IMR-90 (cell line): ENCODE data around the gene FGGY.

Source experiments
- BHLHE40 ChIP-seq: fragments of 150-350 bp; IDR thresholded peaks from 2 replicates; pipeline ENCODE4 v1.6.1; 2016; ENCODE audit warnings: mild to moderate bottlenecking, low read depth, low read length
- CEBPB ChIP-seq: IDR thresholded peaks from 2 replicates; pipeline ENCODE4 v1.6.1; 2012; ENCODE audit warnings: low read depth, low read length, improper control_type of control experiment
- FOS ChIP-seq: fragments of 150-350 bp; IDR thresholded peaks from 2 replicates; pipeline ENCODE4 v1.6.1; 2016; ENCODE audit warnings: low read depth, low read length
- MXI1 ChIP-seq: IDR thresholded peaks from 2 replicates; pipeline ENCODE4 v1.6.1; 2012; ENCODE audit warnings: low read depth, mild to moderate bottlenecking, low read length, moderate library complexity, borderline replicate concordance
- NFE2L2 ChIP-seq: fragments of 150-350 bp; IDR thresholded peaks from 2 replicates; pipeline ENCODE4 v1.6.1; 2016; ENCODE audit warnings: low read depth, mild to moderate bottlenecking, low read length
- POLR2A ChIP-seq: IDR thresholded peaks from 2 replicates; pipeline ENCODE4 v1.6.1; 2012; ENCODE audit warnings: mild to moderate bottlenecking, low read depth, low read length
- RAD21 ChIP-seq: IDR thresholded peaks from 2 replicates; pipeline ENCODE4 v1.6.1; 2012; ENCODE audit warnings: low read length, improper control_type of control experiment
- RCOR1 ChIP-seq: IDR thresholded peaks from 2 replicates; pipeline ENCODE4 v1.6.1; 2012; ENCODE audit warnings: mild to moderate bottlenecking, low read length, improper control_type of control experiment; ENCODE audit not compliant: insufficient replicate concordance
- SMC3 ChIP-seq: fragments of 150-350 bp; IDR thresholded peaks from 2 replicates; pipeline ENCODE4 v1.6.1; 2016; ENCODE audit warnings: low read depth, mild to moderate bottlenecking, antibody characterized with exemption, low read length, moderate library complexity
- TF ChIP-seq, protein P1 (sequence below): conservative IDR thresholded peaks from 2 replicates; pipeline ENCODE4 v1.5.1; 2012; ENCODE audit warnings: mild to moderate bottlenecking, low read depth, low read length, improper control_type of control experiment
- TF ChIP-seq, protein P2 (sequence below): fragments of 150-350 bp; IDR thresholded peaks from 2 replicates; pipeline ENCODE4 v1.6.1; 2017; ENCODE audit warnings: mild to moderate bottlenecking, antibody characterized with exemption, low read length, low read depth

DNA sequence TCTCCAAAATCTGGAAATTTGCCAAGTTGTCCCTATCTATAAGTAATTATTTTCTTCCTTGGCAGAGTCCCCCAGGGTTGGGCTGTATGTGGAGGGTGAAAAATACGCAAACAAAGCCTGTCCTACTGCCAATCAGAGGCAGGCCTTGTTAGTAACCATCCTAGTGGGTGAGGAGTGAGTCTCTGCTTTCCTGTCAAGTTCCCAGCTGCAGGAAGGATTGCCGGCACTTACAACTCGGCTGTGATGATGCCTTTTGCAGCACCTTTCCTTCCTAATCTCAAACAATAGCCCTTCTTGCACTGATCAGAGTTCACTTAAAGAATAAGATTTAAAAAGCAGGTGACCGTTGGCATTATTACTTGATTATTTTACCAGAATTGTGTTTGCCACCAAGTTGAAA lies 31.3 kb upstream of the FGGY start:
- TF ChIP-seq MXI1 (no peak), POLR2A (no peak), SMC3 (no peak), BHLHE40 (no peak), FOS (no peak), RCOR1 (no peak), NFE2L2 (no peak), RAD21 (no peak), CEBPB (no peak)
- TF ChIP-seq, protein P1, sequence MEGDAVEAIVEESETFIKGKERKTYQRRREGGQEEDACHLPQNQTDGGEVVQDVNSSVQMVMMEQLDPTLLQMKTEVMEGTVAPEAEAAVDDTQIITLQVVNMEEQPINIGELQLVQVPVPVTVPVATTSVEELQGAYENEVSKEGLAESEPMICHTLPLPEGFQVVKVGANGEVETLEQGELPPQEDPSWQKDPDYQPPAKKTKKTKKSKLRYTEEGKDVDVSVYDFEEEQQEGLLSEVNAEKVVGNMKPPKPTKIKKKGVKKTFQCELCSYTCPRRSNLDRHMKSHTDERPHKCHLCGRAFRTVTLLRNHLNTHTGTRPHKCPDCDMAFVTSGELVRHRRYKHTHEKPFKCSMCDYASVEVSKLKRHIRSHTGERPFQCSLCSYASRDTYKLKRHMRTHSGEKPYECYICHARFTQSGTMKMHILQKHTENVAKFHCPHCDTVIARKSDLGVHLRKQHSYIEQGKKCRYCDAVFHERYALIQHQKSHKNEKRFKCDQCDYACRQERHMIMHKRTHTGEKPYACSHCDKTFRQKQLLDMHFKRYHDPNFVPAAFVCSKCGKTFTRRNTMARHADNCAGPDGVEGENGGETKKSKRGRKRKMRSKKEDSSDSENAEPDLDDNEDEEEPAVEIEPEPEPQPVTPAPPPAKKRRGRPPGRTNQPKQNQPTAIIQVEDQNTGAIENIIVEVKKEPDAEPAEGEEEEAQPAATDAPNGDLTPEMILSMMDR, result no peak
- TF ChIP-seq, protein P2, sequence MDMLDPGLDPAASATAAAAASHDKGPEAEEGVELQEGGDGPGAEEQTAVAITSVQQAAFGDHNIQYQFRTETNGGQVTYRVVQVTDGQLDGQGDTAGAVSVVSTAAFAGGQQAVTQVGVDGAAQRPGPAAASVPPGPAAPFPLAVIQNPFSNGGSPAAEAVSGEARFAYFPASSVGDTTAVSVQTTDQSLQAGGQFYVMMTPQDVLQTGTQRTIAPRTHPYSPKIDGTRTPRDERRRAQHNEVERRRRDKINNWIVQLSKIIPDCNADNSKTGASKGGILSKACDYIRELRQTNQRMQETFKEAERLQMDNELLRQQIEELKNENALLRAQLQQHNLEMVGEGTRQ, result no peak
